T1000 (cell line): ENCODE measurements around the gene ZNF253.
"Not testable (repeated sequence)": the region's sequence is repeated elsewhere in the genome, so short reads cannot be mapped to it uniquely, and the experiment has no call there.

Experiments used
- DNase-seq: peaks from one replicate; lab custom pipeline; 2025; ENCODE audit warnings: mixed read lengths; lab: John Stamatoyannopoulos, UW

Gene ZNF253

GRCh38 chr19:19900139-19900728 is 34.6 kb downstream of the ZNF253 start:
- DNase-seq, result no peak

- peak; percentile 90 for DNase-seq
Measured at GRCh38 chr19:19900729-19901444, 35.2 kb downstream of the ZNF253 start, which contains the start of gene ZNF93. ZNF93 (plus strand) TSS chr19:19900946; CDS start chr19:19901089, 143 bp downstream.

- not testable (repeated sequence) for DNase-seq
Measured at GRCh38 chr19:19907551-19907950, 41.9 kb downstream of the ZNF253 start.

GRCh38 chr19:19909654-19910053 is 44.0 kb downstream of the ZNF253 start:
- DNase-seq, result no peak

- DNase-seq, result no peak
Measured at GRCh38 chr19:19911150-19911549, 45.5 kb downstream of the ZNF253 start.

GRCh38 chr19:19914596-19914995 is 48.9 kb downstream of the ZNF253 start:
- no peak for DNase-seq

- DNase-seq, result not testable (repeated sequence)
Measured at GRCh38 chr19:19930417-19930816, 64.7 kb downstream of the ZNF253 start.

GRCh38 chr19:19933432-19934314 is 68.0 kb downstream of the ZNF253 start:
- not testable (repeated sequence) for DNase-seq

- DNase-seq, result no peak
Measured at GRCh38 chr19:19937403-19937802, 71.7 kb downstream of the ZNF253 start.

GRCh38 chr19:19938449-19938848 is 72.8 kb downstream of the ZNF253 start:
- no peak for DNase-seq

GRCh38 chr19:19943848-19944582 is 78.3 kb downstream of the ZNF253 start:
- DNase-seq, result no peak
